GM12874 (cell line): ENCODE results near the gene NKD2.

Experiments
- TF ChIP-seq, protein P1 (sequence below): IDR thresholded peaks from 2 replicates; pipeline ENCODE4 v1.5.1; 2011; ENCODE audit warnings: low read depth, mild to moderate bottlenecking, control low read depth, low read length, moderate library complexity; ENCODE audit not compliant: insufficient read depth

NKD2 gene

DNA sequence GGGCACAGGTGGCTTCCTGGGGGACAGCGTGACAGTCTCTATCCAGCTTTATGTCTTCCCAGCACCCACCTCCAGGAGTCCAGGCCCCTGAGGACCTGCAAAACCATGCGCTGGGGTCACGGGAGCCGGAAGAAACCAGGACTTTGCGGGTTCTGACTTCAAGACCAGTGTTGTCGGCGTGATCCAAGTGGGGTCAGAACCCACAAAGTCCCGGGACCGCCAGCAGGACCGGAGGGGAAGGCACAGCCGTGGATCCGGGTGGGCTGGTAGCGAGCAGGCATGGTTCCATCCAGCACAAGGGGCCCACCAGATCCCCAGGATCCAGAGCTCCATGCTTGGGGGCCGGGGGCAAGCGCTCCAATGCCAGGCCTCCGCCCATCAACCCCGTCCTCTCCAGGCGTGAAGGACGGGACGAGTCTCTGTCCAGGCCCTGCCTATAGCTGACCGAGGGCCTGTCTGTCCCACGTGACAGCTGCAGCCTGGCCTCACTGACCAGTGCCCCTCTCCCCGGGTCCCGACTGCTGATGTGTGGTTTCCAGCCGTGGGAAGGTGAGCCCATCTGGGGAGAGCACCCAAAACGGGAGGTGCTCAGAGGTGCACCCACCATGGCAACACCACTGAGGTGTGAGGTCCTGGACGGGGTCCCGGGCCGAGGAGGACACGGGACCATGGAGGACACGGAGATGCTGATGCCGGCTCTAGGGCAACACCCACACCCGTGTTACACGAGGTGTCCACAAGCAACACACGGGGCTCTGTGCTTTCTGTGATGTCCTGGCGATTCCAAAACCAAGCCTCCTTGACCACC lies 54.4 kb downstream of the NKD2 start:
- TF ChIP-seq, protein P1, sequence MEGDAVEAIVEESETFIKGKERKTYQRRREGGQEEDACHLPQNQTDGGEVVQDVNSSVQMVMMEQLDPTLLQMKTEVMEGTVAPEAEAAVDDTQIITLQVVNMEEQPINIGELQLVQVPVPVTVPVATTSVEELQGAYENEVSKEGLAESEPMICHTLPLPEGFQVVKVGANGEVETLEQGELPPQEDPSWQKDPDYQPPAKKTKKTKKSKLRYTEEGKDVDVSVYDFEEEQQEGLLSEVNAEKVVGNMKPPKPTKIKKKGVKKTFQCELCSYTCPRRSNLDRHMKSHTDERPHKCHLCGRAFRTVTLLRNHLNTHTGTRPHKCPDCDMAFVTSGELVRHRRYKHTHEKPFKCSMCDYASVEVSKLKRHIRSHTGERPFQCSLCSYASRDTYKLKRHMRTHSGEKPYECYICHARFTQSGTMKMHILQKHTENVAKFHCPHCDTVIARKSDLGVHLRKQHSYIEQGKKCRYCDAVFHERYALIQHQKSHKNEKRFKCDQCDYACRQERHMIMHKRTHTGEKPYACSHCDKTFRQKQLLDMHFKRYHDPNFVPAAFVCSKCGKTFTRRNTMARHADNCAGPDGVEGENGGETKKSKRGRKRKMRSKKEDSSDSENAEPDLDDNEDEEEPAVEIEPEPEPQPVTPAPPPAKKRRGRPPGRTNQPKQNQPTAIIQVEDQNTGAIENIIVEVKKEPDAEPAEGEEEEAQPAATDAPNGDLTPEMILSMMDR = no peak

DNA sequence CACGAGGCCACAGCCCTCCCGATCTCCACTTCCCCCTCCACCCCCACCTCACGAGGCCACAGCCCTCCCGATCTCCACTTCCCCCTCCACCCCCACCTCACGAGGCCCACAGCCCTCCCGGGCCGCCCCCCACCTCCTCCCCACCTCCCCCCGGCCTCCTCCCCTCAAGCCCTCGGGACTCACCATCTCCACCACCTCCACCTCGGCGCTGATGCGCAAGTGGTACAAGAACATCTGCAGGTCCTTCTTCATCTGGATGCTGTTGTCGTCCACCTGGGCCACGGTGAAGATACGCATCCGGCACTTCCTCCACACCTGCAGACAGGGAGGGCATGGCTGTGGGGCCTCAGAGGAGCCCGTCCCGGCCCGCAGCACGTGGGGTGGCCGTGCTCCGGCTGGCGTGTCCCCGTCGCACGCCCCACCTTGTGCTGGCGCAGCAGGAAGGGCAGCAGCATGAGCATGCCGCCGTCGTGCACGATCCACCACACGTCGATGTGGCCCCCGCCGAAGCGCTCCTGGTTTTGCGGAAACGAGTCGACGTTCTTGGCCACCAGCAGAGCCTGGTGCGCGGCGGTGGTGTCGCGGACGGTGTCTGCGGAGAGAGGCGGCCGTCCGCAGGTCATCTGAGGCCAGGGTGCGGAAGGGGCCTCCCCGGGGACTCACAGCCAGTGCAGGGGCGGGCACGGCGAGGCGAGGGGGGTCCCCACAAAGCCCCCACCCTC lies 55.2 kb downstream of the NKD2 start:
- TF ChIP-seq, protein P1 = no peak

DNA sequence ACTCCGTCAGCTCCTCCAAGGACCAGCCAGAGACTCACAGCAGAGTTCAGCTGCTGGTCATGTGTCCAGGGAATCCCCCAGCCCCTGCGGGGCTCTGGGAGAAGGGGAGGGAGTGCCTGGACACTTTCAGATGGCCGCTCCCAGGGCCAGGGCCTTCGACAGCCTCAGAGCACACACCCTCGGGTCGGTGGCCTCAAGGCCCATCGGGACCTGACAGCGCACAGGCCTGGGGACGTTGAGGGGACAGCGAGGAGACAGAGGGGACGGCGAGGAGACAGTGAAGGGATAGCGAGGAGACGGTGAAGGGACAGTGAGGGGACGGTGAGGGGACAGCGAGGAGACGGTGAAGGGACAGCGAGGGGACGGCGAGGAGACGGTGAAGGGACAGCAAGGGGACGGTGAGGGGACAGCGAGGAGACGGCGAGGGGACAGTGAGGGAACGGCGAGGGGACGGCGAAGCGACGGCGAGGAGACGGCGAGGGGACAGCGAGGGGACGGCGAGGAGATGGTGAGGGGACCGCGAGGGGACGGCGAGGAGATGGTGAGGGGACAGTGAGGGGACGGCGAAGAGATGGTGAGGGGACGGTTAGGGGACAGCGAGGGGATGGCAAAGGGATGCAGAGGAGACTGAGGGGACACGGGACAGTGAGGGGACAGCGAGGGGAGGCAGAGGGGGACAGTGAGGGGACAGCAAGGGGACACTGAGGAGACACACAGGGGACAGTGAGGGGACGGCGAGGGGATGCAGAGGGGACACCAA lies 56.0 kb downstream of the NKD2 start:
- TF ChIP-seq, protein P1 = no peak

DNA sequence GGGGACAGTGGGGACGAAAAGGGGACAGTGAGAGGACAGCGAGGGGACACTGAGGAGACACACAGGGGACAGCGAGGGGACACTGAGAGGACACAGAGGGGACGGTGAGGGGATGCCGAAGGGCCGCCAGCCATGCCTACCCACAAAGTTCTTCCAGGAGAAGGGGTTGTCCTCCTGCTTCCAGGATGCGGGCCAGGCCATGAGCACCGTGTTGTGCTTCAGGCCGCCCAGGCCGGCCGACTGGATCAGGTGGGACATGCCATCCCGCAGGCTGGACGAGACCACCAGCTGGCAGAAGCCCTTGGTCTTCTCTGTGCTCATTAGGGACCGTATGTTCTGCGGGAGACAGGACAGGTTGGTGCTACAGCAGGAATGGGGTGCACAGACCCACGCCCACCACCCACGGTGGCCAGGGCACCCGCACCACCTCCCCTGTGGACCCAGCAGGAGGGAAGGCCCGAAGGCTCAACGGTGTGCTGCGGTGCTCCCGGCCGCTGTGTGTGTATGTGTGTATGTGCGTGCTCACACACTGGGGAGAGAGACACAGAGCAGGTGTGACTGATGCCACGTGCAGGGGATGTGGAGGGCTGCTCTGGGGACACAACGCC lies 56.6 kb downstream of the NKD2 start:
- TF ChIP-seq, protein P1 = no peak

DNA sequence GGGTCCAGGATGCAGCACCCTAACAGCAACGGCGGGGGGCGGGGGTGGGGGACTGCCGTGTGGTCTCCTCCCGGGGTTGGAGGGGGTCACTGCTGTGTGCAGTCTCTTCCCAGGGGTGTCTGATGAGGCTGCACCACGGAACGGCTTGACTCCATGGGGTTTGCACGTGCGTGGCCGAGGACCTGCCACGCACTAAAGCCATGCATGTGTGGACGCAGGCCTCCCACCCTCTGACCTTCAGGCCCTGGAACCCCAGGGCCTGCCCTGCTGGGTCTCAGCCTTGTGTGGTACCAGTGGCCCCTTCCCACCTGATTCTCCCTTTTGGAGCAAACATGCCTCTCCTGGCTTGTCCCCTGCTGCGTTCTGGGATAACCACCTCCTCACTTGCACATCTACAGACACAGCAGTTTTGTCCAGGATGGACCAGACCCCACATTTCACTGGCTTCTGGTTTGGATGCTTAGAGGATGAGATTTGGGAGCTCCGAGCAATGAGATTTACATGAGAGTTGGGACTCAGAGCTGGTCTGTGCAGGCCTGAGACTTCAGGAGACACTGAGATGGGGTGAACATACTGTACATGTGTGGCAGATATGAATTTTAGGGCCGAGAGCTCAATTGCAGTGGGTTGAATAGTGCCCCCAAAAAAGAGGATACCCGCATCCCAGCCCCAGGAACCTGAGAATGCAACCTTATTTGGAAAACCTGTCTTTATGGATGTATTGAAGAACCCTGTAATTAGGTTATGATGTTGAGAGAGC lies 57.5 kb downstream of the NKD2 start:
- TF ChIP-seq, protein P1 = no peak

DNA sequence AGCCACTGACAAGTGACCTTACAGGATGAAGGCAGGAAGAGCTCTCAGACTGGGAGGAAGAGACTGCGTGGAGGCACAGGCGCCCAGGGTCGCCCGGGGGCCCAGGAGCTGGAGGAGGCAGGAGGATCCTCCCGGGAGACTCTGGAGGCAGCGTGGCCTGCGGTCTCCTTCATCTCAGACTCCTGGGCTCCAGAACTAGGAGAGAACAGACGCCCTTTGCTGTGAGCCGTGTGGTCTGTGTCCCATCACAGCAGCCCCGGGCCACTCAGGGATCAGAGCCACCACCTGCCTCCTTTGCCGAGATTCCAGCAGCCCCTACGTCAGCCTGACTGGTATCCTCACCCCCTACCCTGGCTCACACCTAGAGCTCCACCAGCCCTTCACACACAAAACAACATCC lies 58.1 kb downstream of the NKD2 start:
- TF ChIP-seq, protein P1 = no peak
